HFFc6 (cell line): ENCODE measurements around the gene GC. TPM values are rescaled to one million over a fixed set of nuclear protein-coding genes. Genes with fewer than 3 reads are reported as not detected.

Experiments
- DNase-seq: peaks from one replicate; pipeline ENCODE4 v3.0.0-alpha.2; 2018
- H3K27ac Mint-ChIP-seq: 2 replicates; pipeline ENCODE4 v1.8.0; 2020; ENCODE audit warnings: mild to moderate bottlenecking, mixed read lengths
- H3K27me3 Mint-ChIP-seq: 2 replicates; pipeline ENCODE4 v1.8.0; 2021; ENCODE audit warnings: mild to moderate bottlenecking, moderate library complexity, mixed read lengths; ENCODE audit not compliant: insufficient read depth
- H3K36me3 Mint-ChIP-seq: 2 replicates; pipeline ENCODE4 v1.8.0; 2021; ENCODE audit warnings: low read depth, mixed read lengths
- H3K4me1 Mint-ChIP-seq: 2 replicates; pipeline ENCODE4 v1.8.0; 2020; ENCODE audit warnings: low read depth, mixed read lengths
- H3K4me3 Mint-ChIP-seq: 2 replicates; pipeline ENCODE4 v1.8.0; 2020; ENCODE audit warnings: mild to moderate bottlenecking, moderate library complexity, mixed read lengths
- H3K9me3 Mint-ChIP-seq: 2 replicates; pipeline ENCODE4 v1.8.0; 2020; ENCODE audit warnings: mild to moderate bottlenecking, mixed read lengths
- CTCF ChIP-seq: fragments of 200-600 bp; sonication (generic); IDR thresholded peaks from 2 replicates; pipeline ENCODE4 v1.5.0; 2021; ENCODE audit warnings: antibody characterized with exemption, mild to moderate bottlenecking
- total RNA-seq, 6 experiments: library from RNA; stranded (reverse); fragmentation: NEBNext Ultra II Directional; extraction: Animal tissue kit (Norgen Biotek cat#: 25700); gene quantifications; 2 replicates in 1 of 6; 3 replicates in 5 of 6; pipeline ENCODE4 v1.2.3, GENCODE V29; 2021

GC gene
- total RNA-seq, 6 experiments from 2014 or later: not detected

DNA sequence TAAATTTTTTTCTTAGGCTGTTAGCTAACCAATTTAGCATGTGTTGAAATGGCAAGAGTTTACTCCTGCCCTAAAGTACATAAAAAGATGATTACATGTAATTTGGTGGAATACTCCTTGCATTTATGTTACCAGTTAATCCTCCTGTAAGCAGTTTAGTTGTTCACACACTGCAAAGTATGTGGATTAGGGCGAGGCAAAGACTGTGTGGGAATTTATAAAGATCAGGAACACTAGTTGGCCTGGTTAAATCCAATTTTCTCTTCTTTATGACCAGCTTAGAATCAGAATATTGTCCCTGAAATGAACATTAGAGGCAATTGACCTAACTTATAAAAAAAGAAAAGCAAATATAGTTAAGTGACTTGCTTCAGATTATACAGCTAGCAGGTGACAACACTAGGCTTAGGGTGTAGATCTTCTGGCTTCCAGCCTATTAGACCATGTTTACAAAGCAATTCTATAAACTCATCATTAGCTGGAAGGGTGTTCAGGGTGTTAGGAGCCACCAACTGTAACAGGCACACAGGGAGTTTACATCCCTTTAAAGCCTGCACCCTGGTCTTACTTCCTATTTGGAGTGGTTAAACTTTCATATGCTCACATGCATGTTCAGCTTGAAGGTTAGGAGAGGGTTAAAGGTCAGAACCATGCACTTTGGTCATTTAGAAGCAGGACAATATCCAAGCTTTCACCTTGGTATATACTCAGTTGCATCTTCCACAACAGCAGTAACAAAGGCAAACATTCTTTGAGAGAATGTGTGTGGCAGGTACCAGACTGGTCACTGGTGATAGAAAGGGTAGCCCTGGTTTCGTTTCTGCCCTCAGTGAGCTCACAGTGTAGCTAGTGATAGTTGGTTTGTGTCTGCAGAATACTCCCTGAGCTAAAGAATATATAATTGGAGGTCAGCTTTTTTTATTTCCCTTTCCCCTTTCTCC, 72.6 kb downstream of the GC start:
- H3K27me3 Mint-ChIP-seq: peaks cover 8% of the 10 kb centered on the region; the same call in 1 of the 2 replicates
- no peaks in the 10 kb centered on the region for H3K36me3 Mint-ChIP-seq
- DNase-seq: no peak
- H3K27ac Mint-ChIP-seq: no peak overlapping the region
- H3K4me3 Mint-ChIP-seq: no peak overlapping the region
- peaks cover 8% of the 10 kb centered on the region; the same call in 1 of the 2 replicates for H3K4me1 Mint-ChIP-seq
- TF ChIP-seq CTCF: no peak
- no peaks in the 10 kb centered on the region for H3K9me3 Mint-ChIP-seq

DNA sequence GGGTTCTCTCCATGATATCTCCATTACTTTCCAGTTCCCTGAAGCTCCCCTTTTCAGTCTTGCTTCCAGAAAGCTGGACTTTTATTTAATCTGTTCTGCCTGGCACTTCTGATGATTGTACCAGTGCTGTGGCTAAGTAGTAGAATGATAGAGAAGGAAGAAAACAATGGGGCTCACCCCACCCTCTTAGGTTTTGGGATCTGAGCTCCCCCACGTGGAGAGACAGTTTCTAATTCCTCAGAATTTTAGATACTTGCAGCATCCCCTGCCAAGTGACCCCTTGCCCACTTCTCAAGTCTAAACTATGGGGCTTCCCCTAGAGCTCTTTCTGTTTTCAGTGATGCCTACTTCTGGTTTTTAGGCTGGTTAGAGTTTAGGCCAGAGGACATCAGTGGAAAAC, 73.9 kb downstream of the GC start:
- H3K36me3 Mint-ChIP-seq: no peaks in the 10 kb centered on the region
- H3K4me1 Mint-ChIP-seq: peaks cover 8% of the 10 kb centered on the region; the same call in 1 of the 2 replicates
- no peak overlapping the region for H3K4me3 Mint-ChIP-seq
- no peak for DNase-seq
- no peak overlapping the region for H3K27ac Mint-ChIP-seq
- H3K27me3 Mint-ChIP-seq: peaks cover 8% of the 10 kb centered on the region; the same call in 1 of the 2 replicates
- no peaks in the 10 kb centered on the region for H3K9me3 Mint-ChIP-seq
- peak; percentile 57 for TF ChIP-seq CTCF

DNA sequence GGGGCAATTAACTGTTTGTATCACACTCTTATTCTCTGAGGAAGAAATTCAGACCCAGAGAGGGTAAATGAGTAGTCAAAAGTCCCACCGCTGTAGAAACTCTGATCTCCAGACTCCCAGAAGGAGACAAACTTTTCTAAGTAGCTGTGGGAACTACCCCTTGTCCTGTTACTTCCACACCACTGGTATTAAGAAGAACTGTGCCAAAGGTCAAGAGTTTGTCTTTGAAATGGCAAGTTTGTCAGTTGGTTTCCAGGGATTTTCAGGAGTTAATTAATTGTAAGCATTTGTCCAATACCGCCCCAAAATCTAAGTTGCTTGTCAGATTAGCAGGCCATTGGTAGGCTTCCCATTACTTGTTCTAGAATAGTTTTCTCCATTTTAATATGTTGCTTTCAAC, 85.7 kb downstream of the GC start:
- H3K9me3 Mint-ChIP-seq: no peaks in the 10 kb centered on the region
- H3K27me3 Mint-ChIP-seq: peaks cover 11% of the 10 kb centered on the region
- H3K4me3 Mint-ChIP-seq: no peak overlapping the region
- no peak for DNase-seq
- no peak overlapping the region for H3K27ac Mint-ChIP-seq
- H3K36me3 Mint-ChIP-seq: no peaks in the 10 kb centered on the region
- H3K4me1 Mint-ChIP-seq: peaks cover 6% of the 10 kb centered on the region; the same call in 1 of the 2 replicates
- TF ChIP-seq CTCF: no peak

DNA sequence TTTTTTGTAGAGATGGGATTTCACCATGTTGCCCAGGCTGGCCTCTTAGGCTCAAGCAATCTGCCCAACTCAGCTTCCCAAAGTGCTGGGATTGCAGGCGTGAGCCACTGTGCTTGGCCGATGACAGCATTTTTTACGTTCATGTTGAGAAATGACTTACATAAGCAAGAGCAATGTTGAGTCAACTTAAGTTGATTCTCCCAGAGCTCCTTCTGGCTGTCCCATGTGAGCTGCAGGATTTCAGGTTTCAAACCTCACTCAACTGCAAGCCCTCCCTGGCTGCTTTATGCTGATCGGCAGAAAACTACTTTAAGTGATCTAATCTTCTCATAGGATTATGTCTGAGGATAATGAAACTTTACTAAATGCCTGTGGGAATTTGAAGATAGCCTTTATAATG, 86.8 kb downstream of the GC start:
- TF ChIP-seq CTCF: no peak
- Mint-ChIP-seq H3K4me1 (peaks cover 6% of the 10 kb centered on the region; the same call in 1 of the 2 replicates), H3K27me3 (peaks cover 15% of the 10 kb centered on the region), H3K4me3 (no peak overlapping the region), H3K36me3 (no peaks in the 10 kb centered on the region), H3K9me3 (no peaks in the 10 kb centered on the region), H3K27ac (no peak overlapping the region)
- DNase-seq: no peak

GRCh38 chr4:71694961-71695360, 88.9 kb downstream of the GC start:
- H3K27ac Mint-ChIP-seq: no peak overlapping the region
- peaks cover 8% of the 10 kb centered on the region; the same call in 1 of the 2 replicates for H3K4me1 Mint-ChIP-seq

More at GRCh38 chr4:71694961-71695360, 88.9 kb downstream of the GC start:
- no peaks in the 10 kb centered on the region for H3K36me3 Mint-ChIP-seq
- DNase-seq: no peak
- H3K9me3 Mint-ChIP-seq: no peaks in the 10 kb centered on the region
- TF ChIP-seq CTCF: no peak
- H3K4me3 Mint-ChIP-seq: no peak overlapping the region
- H3K27me3 Mint-ChIP-seq: peaks cover 16% of the 10 kb centered on the region
